AG04450 (cell line): ENCODE measurements around the gene BRWD1. TPM values are rescaled to one million over a fixed set of nuclear protein-coding genes. Genes with fewer than 3 reads are reported as not detected.

Experiments used
- CTCF ChIA-PET: fragments of 300-600, 350-600 bp; formaldehyde crosslinking; extraction: SDS; loops from one replicate; lab custom pipeline; 2022; ENCODE audit warnings: antibody characterized with exemption, inconsistent platforms; lab: Charles Lee
- POLR2A ChIA-PET: fragments of 350-600 bp; formaldehyde crosslinking; extraction: SDS; loops from one replicate; lab custom pipeline; 2021; ENCODE audit warnings: antibody characterized with exemption, inconsistent platforms; lab: Yijun Ruan, JAX
- DNase-seq: peaks from one replicate; pipeline ENCODE4 v3.0.0-alpha.2; 2011; ENCODE audit warnings: low read depth, low spot score
- H3K27ac ChIP-seq: one replicate; pipeline ENCODE4 v1.5.1; 2012; ENCODE audit warnings: low read depth, low read length, control low read depth
- H3K27me3 ChIP-seq: one replicate; pipeline ENCODE4 v1.6.0; 2012; ENCODE audit warnings: low read length; ENCODE audit not compliant: control insufficient read depth, insufficient read depth
- H3K4me3 ChIP-seq: 2 replicates; pipeline ENCODE4 v1.5.1; 2011; ENCODE audit warnings: mild to moderate bottlenecking, low read depth, low read length, control low read depth
- H3K9me3 ChIP-seq: 2 replicates; pipeline ENCODE4 v1.5.1; 2012; ENCODE audit warnings: low read length; ENCODE audit not compliant: control insufficient read depth, insufficient read depth
- polyA plus RNA-seq: library from polyadenylated mRNA; depleted of rRNA; stranded (reverse); fragments of >200 nt; gene quantifications from 2 replicates; pipeline ENCODE4 v1.2.3, GENCODE V29; 2011
- TF ChIP-seq, protein P1 (sequence below): IDR thresholded peaks from 2 replicates; pipeline ENCODE4 v1.5.1; 2011; ENCODE audit warnings: low read depth, low read length, control low read depth, inconsistent platforms

The BRWD1 gene
- polyA plus RNA-seq, 1 experiment: 19.7 TPM

GRCh38 chr21:39198800-39199199 is 114.6 kb downstream of the BRWD1 start:
- ChIA-PET CTCF (interaction anchor here (1.0 kb wide), 2 partner anchors 196 to 243 kb away, joined by 3 read pairs; no protein-coding TSS in a partner anchor), POLR2A (no interaction called here)
- DNase-seq: no peak
- Histone ChIP-seq H3K27ac (no peak overlapping the region), H3K27me3 (no peaks in the 10 kb centered on the region), H3K4me3 (no peak overlapping the region), H3K9me3 (no peaks in the 10 kb centered on the region)
- TF ChIP-seq, protein P1, sequence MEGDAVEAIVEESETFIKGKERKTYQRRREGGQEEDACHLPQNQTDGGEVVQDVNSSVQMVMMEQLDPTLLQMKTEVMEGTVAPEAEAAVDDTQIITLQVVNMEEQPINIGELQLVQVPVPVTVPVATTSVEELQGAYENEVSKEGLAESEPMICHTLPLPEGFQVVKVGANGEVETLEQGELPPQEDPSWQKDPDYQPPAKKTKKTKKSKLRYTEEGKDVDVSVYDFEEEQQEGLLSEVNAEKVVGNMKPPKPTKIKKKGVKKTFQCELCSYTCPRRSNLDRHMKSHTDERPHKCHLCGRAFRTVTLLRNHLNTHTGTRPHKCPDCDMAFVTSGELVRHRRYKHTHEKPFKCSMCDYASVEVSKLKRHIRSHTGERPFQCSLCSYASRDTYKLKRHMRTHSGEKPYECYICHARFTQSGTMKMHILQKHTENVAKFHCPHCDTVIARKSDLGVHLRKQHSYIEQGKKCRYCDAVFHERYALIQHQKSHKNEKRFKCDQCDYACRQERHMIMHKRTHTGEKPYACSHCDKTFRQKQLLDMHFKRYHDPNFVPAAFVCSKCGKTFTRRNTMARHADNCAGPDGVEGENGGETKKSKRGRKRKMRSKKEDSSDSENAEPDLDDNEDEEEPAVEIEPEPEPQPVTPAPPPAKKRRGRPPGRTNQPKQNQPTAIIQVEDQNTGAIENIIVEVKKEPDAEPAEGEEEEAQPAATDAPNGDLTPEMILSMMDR: no peak

DNA sequence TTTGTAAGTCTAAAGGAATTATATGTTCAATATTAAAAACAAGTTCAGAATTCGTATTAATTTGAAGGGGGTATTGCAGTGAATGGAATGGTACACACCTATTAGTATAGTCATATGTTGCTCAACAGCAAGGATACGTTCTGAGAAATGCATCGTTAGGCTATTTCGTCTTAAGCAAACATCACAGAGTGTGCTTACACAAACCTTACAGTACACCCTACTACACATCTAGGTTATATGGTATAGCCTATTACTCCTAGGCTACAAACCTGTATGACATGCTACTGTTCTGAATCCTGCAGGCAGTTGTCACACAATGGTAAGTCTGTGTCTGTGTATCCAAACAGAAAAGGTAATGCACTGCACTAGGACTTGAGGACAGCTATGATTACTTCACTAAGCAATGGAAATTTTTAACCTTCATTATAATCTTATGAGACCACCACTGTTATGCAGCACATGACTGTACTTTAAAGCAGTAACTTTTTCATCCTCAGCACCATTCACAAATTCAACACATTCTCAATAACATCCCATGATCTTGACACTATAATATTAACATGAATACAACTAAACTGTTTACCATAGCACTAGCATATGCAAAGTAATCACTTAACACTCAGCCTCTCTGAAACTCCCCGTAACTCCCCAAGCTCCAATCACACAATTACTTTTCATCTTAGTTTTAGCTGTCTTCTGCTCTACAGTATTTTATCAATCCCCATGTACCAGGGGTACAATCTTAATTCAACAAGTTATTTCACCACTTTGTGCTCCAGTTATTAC is 115.8 kb downstream of the BRWD1 start:
- TF ChIP-seq, protein P1: no peak
- no peak for DNase-seq
- H3K27me3 ChIP-seq: no peaks in the 10 kb centered on the region
- no peak overlapping the region for H3K27ac ChIP-seq
- ChIA-PET POLR2A (no interaction called here), CTCF (interaction anchor here (1.0 kb wide), 1 partner anchor 244 kb away, joined by 3 read pairs; no protein-coding TSS in a partner anchor)
- H3K4me3 ChIP-seq: no peak overlapping the region
- no peaks in the 10 kb centered on the region for H3K9me3 ChIP-seq

GRCh38 chr21:39196838-39197237 is 116.6 kb downstream of the BRWD1 start:
- TF ChIP-seq, protein P1: no peak
- Histone ChIP-seq H3K4me3 (no peak overlapping the region), H3K9me3 (no peaks in the 10 kb centered on the region), H3K27ac (no peak overlapping the region), H3K27me3 (no peaks in the 10 kb centered on the region)
- ChIA-PET POLR2A (no interaction called here), CTCF (no interaction called here)
- no peak for DNase-seq

- TF ChIP-seq, protein P1: no peak
These were observed 117.1 kb downstream of the BRWD1 start for GRCh38 chr21:39196310-39196709.

GRCh38 chr21:39193380-39193779 is 120.1 kb downstream of the BRWD1 start:
- no peak for DNase-seq
- H3K27ac ChIP-seq: no peak overlapping the region
- H3K9me3 ChIP-seq: no peaks in the 10 kb centered on the region
- no peaks in the 10 kb centered on the region for H3K27me3 ChIP-seq
- H3K4me3 ChIP-seq: no peak overlapping the region
- TF ChIP-seq, protein P1: no peak
- ChIA-PET POLR2A (no interaction called here), CTCF (no interaction called here)

More at GRCh38 chr21:39196310-39196709, 117.1 kb downstream of the BRWD1 start:
- Histone ChIP-seq H3K27me3 (no peaks in the 10 kb centered on the region), H3K4me3 (no peak overlapping the region), H3K27ac (no peak overlapping the region), H3K9me3 (no peaks in the 10 kb centered on the region)
- ChIA-PET CTCF (no interaction called here), POLR2A (no interaction called here)
- no peak for DNase-seq
